LNCaP clone FGC (cell line): ENCODE results near the gene AMMECR1.

Source experiments
- DNase-seq: peaks from one replicate; pipeline ENCODE4 v3.0.0-alpha.2; 2011; ENCODE audit warnings: low read depth
- H3K4me3 ChIP-seq: 2 replicates; pipeline ENCODE4 v1.5.1; 2011; ENCODE audit warnings: mild to moderate bottlenecking, low read depth, low read length, control low read depth
- TF ChIP-seq, protein P1 (sequence below): IDR thresholded peaks from 2 replicates; pipeline ENCODE4 v1.5.1; 2012; ENCODE audit warnings: mild to moderate bottlenecking; ENCODE audit not compliant: control insufficient read depth, insufficient read depth; ENCODE audit errors: extremely low read depth

Gene AMMECR1

DNA sequence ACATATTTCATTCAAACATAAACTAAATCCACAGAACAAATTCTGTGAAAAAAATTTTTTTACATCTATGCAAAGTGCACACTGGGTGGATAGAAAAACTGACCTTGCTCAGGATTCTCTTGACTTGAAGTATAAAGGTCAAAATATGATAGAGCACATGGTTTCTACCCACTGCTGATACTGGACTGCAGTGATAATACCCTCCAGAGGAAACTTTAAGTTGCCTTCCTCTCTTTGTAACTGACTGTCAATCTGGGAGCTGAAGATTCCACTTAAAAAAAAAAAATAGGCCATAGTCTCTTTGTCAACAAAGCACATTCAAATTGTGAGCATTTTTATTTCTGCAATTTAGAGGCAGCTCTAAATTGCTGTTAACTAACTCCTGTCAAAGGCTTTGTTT lies 3.2 kb upstream of the AMMECR1 start:
- no peak for DNase-seq
- TF ChIP-seq, protein P1, sequence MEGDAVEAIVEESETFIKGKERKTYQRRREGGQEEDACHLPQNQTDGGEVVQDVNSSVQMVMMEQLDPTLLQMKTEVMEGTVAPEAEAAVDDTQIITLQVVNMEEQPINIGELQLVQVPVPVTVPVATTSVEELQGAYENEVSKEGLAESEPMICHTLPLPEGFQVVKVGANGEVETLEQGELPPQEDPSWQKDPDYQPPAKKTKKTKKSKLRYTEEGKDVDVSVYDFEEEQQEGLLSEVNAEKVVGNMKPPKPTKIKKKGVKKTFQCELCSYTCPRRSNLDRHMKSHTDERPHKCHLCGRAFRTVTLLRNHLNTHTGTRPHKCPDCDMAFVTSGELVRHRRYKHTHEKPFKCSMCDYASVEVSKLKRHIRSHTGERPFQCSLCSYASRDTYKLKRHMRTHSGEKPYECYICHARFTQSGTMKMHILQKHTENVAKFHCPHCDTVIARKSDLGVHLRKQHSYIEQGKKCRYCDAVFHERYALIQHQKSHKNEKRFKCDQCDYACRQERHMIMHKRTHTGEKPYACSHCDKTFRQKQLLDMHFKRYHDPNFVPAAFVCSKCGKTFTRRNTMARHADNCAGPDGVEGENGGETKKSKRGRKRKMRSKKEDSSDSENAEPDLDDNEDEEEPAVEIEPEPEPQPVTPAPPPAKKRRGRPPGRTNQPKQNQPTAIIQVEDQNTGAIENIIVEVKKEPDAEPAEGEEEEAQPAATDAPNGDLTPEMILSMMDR, result no peak
- no peak overlapping the region for H3K4me3 ChIP-seq

GRCh38 chrX:110320381-110320987 lies 2.6 kb upstream of the AMMECR1 start:
- H3K4me3 ChIP-seq, result no peak overlapping the region
- TF ChIP-seq, protein P1, result no peak
- no peak for DNase-seq

GRCh38 chrX:110318664-110318968 lies 731 bp upstream of the AMMECR1 start:
- peak; percentile 31 for DNase-seq
- TF ChIP-seq, protein P1, result no peak
- peak overlapping the region; percentile 58 for H3K4me3 ChIP-seq

DNA sequence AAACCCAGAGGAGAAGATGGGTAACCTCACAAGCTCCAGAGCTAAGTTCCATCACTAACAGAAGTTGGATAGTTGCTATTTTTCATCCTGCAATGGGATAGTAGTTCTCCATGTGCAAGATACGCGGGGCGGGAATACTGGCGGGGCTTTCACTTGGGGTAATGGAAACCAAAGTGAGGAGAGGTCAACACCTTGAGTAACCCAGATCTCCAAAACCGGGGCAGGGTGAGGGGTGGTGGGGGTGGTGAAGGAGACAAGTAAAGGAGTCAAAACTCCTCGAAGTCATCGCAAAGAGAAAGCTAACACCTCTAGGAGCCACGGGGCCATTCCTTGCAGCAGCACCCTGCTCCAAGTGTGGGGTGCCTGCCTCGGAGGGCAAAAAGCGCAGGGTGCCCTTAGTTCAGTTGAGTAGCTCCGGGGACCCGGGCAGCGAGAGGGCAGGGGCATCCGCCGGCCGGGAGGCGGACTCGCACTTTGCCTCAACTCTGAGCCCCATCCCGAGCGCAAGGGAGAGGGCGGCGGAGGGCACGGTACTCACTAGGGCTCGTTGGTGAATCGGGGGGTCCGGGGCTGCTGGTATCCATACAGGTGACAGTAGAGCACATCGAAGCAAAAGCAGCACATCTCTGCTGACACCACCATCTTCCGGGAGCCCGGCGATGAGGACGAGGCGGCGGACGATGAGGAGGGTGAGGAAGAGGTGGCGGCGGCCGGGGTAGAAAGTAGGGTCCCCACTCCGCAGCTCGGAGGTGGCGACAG lies 645 bp downstream of the AMMECR1 start:
- DNase-seq, result no peak
- peak overlapping the region; percentile 77 for H3K4me3 ChIP-seq
- TF ChIP-seq, protein P1, result no peak

- DNase-seq, result no peak
- TF ChIP-seq, protein P1, result no peak
- peak overlapping the region; percentile 77 for H3K4me3 ChIP-seq
Measured at GRCh38 chrX:110316351-110317060, 1.4 kb downstream of the AMMECR1 start.

GRCh38 chrX:110315551-110315950 lies 2.3 kb downstream of the AMMECR1 start:
- TF ChIP-seq, protein P1, result no peak
- no peak overlapping the region for H3K4me3 ChIP-seq
- no peak for DNase-seq
